GM19023 (cell line): Measurements from ENCODE around the gene ELL.

Source experiments
- ATAC-seq: cut with Tn5 transposase; IDR thresholded peaks from one replicate; pipeline ENCODE4 v1.9.1; 2021; ENCODE audit warnings: mild to moderate bottlenecking, moderate library complexity; ENCODE audit not compliant: unreplicated experiment

ELL gene

GRCh38 chr19:18474366-18474887, 47.4 kb downstream of the ELL start:
- no peak for ATAC-seq

- no peak for ATAC-seq
Measured at GRCh38 chr19:18473706-18474087, 48.2 kb downstream of the ELL start.

- ATAC-seq: no peak
Measured at GRCh38 chr19:18473003-18473705, 48.7 kb downstream of the ELL start.

GRCh38 chr19:18470787-18471186, 51.1 kb downstream of the ELL start:
- no peak for ATAC-seq

GRCh38 chr19:18469069-18469846, 52.6 kb downstream of the ELL start:
- ATAC-seq: no peak

GRCh38 chr19:18468517-18468916, 53.4 kb downstream of the ELL start:
- no peak for ATAC-seq

- no peak for ATAC-seq
Measured at GRCh38 chr19:18467978-18468377, 53.9 kb downstream of the ELL start.

GRCh38 chr19:18466354-18466753, 55.5 kb downstream of the ELL start:
- no peak for ATAC-seq

- no peak for ATAC-seq
Measured at GRCh38 chr19:18465964-18466339, 55.9 kb downstream of the ELL start.

- ATAC-seq: no peak
Measured at GRCh38 chr19:18465214-18465963, 56.5 kb downstream of the ELL start.

- ATAC-seq: no peak
Measured at GRCh38 chr19:18464646-18465045, 57.2 kb downstream of the ELL start.

- no peak for ATAC-seq
Measured at GRCh38 chr19:18461471-18461870, 60.4 kb downstream of the ELL start.

GRCh38 chr19:18460900-18461299, 61.0 kb downstream of the ELL start:
- ATAC-seq: no peak

- ATAC-seq: no peak
Measured at GRCh38 chr19:18457483-18458331, 64.2 kb downstream of the ELL start.

- no peak for ATAC-seq
Measured at GRCh38 chr19:18456974-18457373, 64.9 kb downstream of the ELL start.

- ATAC-seq: no peak
Measured at GRCh38 chr19:18456279-18456678, 65.6 kb downstream of the ELL start.

GRCh38 chr19:18453269-18454024, 68.4 kb downstream of the ELL start:
- no peak for ATAC-seq

GRCh38 chr19:18452386-18452785, 69.5 kb downstream of the ELL start:
- ATAC-seq: no peak

GRCh38 chr19:18450931-18451836, 70.7 kb downstream of the ELL start:
- peak; percentile 52 for ATAC-seq
